ENCODE results near the gene PIGO.

Gene PIGO

DNA sequence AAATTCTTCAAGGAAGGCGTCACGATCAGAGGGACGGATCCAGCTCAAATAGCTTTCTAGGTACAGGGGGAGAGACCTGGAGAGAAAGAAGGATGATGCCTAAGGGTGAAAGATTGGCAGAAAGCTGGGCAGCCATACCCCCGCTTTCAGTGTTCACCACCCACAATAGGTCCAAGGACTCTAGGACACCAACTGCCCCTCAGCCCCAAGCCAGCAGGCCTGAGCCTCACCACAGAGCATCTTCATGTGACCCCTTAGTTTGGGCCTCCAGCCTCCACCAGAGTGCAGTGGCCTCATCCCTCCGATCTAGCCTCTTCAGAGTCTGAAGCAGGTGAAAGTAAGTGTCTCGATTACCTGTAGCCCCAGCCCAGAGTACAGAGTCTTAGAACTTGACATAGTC, 22.2 kb downstream of the PIGO start:
- no peak for TF ChIP-seq CTCF (IDR thresholded peaks at IDR 0.05; ENCODE audit: low read depth, low read length, missing control alignments)
- no peak overlapping the region for H3K4me3 ChIP-seq (replicated peaks; ENCODE audit: low read depth, low read length)
- DNase-seq (ENCODE audit: extremely low read depth, low read depth): no peak

- no peak for DNase-seq (ENCODE audit: extremely low read depth, low read depth)
- no peak for TF ChIP-seq CTCF (IDR thresholded peaks at IDR 0.05; ENCODE audit: low read depth, low read length, missing control alignments)
- H3K4me3 ChIP-seq (replicated peaks; ENCODE audit: low read depth, low read length): no peak overlapping the region
These were observed 23.1 kb downstream of the PIGO start for GRCh38 chr9:35073279-35073612.

DNA sequence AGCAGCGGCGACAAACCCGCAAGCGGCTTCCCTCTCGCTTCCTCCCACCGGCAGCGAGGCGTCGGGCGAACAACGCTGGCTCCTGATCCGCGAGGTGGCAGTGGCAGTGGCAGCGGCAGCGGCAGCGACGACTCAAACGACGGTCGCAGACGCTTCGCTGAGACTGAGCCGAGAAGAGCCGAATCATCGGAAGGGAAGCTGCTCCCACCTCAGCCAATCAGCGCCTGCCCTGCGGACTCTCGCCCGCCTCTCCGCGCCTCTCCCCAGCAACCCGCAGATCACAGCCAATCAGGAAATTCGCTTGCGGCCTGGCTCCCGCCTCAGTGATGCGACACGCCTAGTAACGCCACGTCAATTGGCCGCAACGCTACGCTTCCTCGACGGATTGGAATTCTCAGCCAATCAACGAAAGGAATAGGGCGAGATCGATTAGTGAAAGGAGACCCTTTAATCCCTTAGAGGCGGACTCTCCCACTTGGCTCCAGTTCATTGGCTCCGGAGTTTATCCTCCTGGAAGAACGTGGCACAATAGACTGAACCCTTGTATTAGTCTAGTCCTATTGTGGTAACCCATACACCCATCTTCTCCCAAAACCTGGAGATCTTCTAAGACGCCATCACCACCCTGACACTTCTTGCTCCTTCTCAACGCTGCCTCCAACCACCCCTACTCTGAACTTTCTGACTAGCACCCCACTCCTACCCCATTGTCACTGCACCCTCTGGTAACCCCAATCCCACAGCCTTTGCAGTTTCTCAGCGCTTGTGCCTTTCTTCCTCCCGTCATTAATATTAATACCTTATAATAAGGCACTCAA, 23.7 kb downstream of the PIGO start, which contains the start of gene VCP:
TSS of gene VCP (minus strand) at position 165 of the 818 bp plus-strand sequence. CDS start 272 bp downstream, outside the sequence.
- DNase-seq (ENCODE audit: extremely low read depth, low read depth): peak; percentile 99
- peak within 1 kb of the TSS; percentile 91 for H3K4me3 ChIP-seq (replicated peaks; ENCODE audit: low read depth, low read length)
- no peak for TF ChIP-seq CTCF (IDR thresholded peaks at IDR 0.05; ENCODE audit: low read depth, low read length, missing control alignments)

DNA sequence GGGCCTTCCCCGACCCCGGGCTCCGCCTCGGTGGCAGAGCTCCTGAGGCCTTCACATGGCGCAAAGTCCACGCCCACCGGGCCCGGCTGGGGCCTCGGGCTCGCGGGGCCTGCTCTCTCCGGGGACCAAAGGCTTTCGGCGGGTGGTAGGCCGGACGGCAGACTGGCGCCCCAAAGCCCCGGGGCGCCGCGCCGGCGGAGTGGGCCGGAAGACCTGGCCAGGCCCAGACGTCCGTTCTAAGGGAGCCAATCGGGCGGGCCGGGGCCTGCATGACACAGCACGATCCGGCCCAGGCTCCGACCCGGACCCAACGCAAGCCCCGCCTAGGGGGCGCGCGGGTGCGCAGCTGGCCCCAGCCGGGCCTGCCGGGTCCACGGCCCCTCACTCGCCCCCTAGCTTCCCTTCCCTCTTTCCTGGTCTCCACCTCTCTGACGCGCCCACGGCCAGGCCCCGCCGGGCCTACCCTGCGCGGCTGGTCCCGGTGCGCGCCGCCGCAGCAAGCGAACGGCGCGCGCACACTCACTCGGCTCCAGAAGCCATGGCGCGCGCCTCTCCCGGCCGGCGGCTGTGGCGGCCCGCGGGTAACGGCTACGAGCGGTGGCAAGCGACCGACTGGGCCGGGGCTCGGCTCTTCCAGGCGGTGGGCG, 24.5 kb downstream of the PIGO start:
- H3K4me3 ChIP-seq (replicated peaks; ENCODE audit: low read depth, low read length): peak overlapping the region; percentile 91
- peak; percentile 37 for TF ChIP-seq CTCF (IDR thresholded peaks at IDR 0.05; ENCODE audit: low read depth, low read length, missing control alignments)
- DNase-seq (ENCODE audit: extremely low read depth, low read depth): no peak

GRCh38 chr9:35070823-35071813, 25.3 kb downstream of the PIGO start:
- TF ChIP-seq CTCF (IDR thresholded peaks at IDR 0.05; ENCODE audit: low read depth, low read length, missing control alignments): no peak
- no peak for DNase-seq (ENCODE audit: extremely low read depth, low read depth)
- H3K4me3 ChIP-seq (replicated peaks; ENCODE audit: low read depth, low read length): peak overlapping the region; percentile 91

GRCh38 chr9:35069020-35069419, 27.4 kb downstream of the PIGO start:
- no peak overlapping the region for H3K4me3 ChIP-seq (replicated peaks; ENCODE audit: low read depth, low read length)
- TF ChIP-seq CTCF (IDR thresholded peaks at IDR 0.05; ENCODE audit: low read depth, low read length, missing control alignments): no peak
- no peak for DNase-seq (ENCODE audit: extremely low read depth, low read depth)

Data from HFF-Myc (cell line).